Panc1 (cell line): Measurements from ENCODE around the gene STARD7. TPM values are rescaled to one million over a fixed set of nuclear protein-coding genes. Genes with fewer than 3 reads are reported as not detected.
A peak's percentile ranks its signal among the peaks of the same experiment; 100 is the strongest.

Experiments
- ATAC-seq: fragments of 200-7000 bp; cut with Tn5 transposase; 2 replicates; pipeline ENCODE4 v1.9.1; 2020; ENCODE audit warnings: mild to moderate bottlenecking, moderate library complexity
- BruUV-seq: library from RNA; stranded (reverse); fragments of 400-500 nt; replicated peaks from 2 replicates; lab custom pipeline; 2021; lab: Mats Ljungman, UMichigan
- CTCF ChIA-PET: fragments of 300-600 bp; sonication (Branson Sonifier 250); formaldehyde crosslinking; loops from one replicate; lab custom pipeline; 2022; ENCODE audit warnings: antibody characterized with exemption; lab: Charles Lee
- POLR2A ChIA-PET: fragments of 300-600 bp; sonication (Branson Sonifier 250); formaldehyde crosslinking; loops from one replicate; lab custom pipeline; 2022; ENCODE audit warnings: antibody characterized with exemption; lab: Charles Lee
- DNase-seq: peaks from one replicate; pipeline ENCODE4 v3.0.0-alpha.2; 2010; ENCODE audit warnings: low read depth, low spot score
- H3K27ac ChIP-seq: 2 replicates; pipeline ENCODE4 v1.5.1; 2011; ENCODE audit warnings: mild to moderate bottlenecking, low read length, inconsistent platforms
- H3K27me3 ChIP-seq: fragments of 200-500 bp; sonication (Bioruptor generic); 2 replicates; pipeline ENCODE4 v1.6.0; 2014; ENCODE audit warnings: low read length, inconsistent platforms; ENCODE audit not compliant: control insufficient read depth, insufficient read depth
- H3K36me3 ChIP-seq: fragments of 200-500 bp; sonication (Bioruptor generic); 2 replicates; pipeline ENCODE4 v1.5.1; 2014; ENCODE audit warnings: inconsistent platforms, mild to moderate bottlenecking, low read length, moderate library complexity; ENCODE audit not compliant: control insufficient read depth, insufficient read depth
- H3K4me1 ChIP-seq: 2 replicates; pipeline ENCODE4 v1.5.1; 2011; ENCODE audit warnings: inconsistent platforms, mild to moderate bottlenecking, low read length, moderate library complexity; ENCODE audit not compliant: control insufficient read depth, insufficient read depth
- H3K4me3 ChIP-seq, 2 experiments: 2 replicates each; pipeline ENCODE4 v1.5.1; 2011 to 2012; ENCODE audit warnings: low read depth in 2 of 2, low read length in 2 of 2, mild to moderate bottlenecking in 2 of 2, inconsistent platforms in 1 of 2, moderate library complexity in 1 of 2
- H3K9me3 ChIP-seq: fragments of 200-500 bp; sonication (Bioruptor generic); 2 replicates; pipeline ENCODE4 v1.5.1; 2014; ENCODE audit warnings: low read depth, mild to moderate bottlenecking, inconsistent platforms, low read length, moderate library complexity; ENCODE audit not compliant: control insufficient read depth, insufficient read depth
- POLR2AphosphoS5 ChIP-seq: IDR thresholded peaks from 2 replicates; pipeline ENCODE4 v1.6.1; 2012; ENCODE audit warnings: mild to moderate bottlenecking, low read depth, low read length, moderate library complexity
- SIN3A ChIP-seq: IDR thresholded peaks from 2 replicates; pipeline ENCODE4 v1.6.1; 2012; ENCODE audit warnings: low read depth, mild to moderate bottlenecking, low read length, moderate library complexity, borderline replicate concordance; ENCODE audit not compliant: insufficient read depth
- TCF7L2 ChIP-seq: IDR thresholded peaks from 2 replicates; pipeline ENCODE4 v1.6.1; 2011; ENCODE audit warnings: mild to moderate bottlenecking, low read depth, low read length, inconsistent platforms
- in situ Hi-C: cut with HindIII; loops from 2 replicates; pipeline ENCODE4 v1.10.0; 2016; ENCODE audit warnings: low sequenced_read_pairs, low pct_unique_long_range_greater_than_20kb
- intact Hi-C: fragments of 100-400 bp; cut with micrococcal nuclease; formaldehyde crosslinking; loops from one replicate; pipeline ENCODE4 v1.10.0; 2022; ENCODE audit not compliant: unreplicated experiment
- total RNA-seq: library from RNA; stranded (reverse); gene quantifications from one replicate; pipeline ENCODE4 v1.2.1, GENCODE V29; 2021; ENCODE audit not compliant: unreplicated experiment
- TF ChIP-seq, protein P1 (sequence below): fragments of 450-650 bp; IDR thresholded peaks from 2 replicates; pipeline ENCODE4 v1.5.1; 2017; ENCODE audit warnings: mild to moderate bottlenecking
- TF ChIP-seq, protein P2 (sequence below), 2 experiments: IDR thresholded peaks; 2 replicates each; pipeline ENCODE4 v1.6.1; 2011 to 2012; ENCODE audit warnings: low read depth in 2 of 2, control low read depth in 1 of 2, low read length in 1 of 2, mild to moderate bottlenecking in 1 of 2, moderate library complexity in 1 of 2; ENCODE audit not compliant: insufficient read depth in 1 of 2

STARD7 gene
- total RNA-seq, 1 experiment from 2014 or later = 133 TPM

- Histone ChIP-seq H3K9me3 (no peaks in the 10 kb centered on the region), H3K4me1 (no peaks in the 10 kb centered on the region), H3K4me3 (no peak overlapping the region), H3K36me3 (no peaks in the 10 kb centered on the region), H3K27ac (no peak overlapping the region), H3K27me3 (no peaks in the 10 kb centered on the region)
- ChIA-PET POLR2A (no interaction called here), CTCF (interaction anchor here (0.7 to 2.3 kb wide), 3 partner anchors 38 to 153 kb away, joined by 3 to 55 read pairs (median 12); partner anchors contain the start of gene ASTL)
- in situ Hi-C loops (no loop called here), intact Hi-C loops (no loop called here)
- DNase-seq (no peak), ATAC-seq (no peak)
- TF ChIP-seq, protein P1, sequence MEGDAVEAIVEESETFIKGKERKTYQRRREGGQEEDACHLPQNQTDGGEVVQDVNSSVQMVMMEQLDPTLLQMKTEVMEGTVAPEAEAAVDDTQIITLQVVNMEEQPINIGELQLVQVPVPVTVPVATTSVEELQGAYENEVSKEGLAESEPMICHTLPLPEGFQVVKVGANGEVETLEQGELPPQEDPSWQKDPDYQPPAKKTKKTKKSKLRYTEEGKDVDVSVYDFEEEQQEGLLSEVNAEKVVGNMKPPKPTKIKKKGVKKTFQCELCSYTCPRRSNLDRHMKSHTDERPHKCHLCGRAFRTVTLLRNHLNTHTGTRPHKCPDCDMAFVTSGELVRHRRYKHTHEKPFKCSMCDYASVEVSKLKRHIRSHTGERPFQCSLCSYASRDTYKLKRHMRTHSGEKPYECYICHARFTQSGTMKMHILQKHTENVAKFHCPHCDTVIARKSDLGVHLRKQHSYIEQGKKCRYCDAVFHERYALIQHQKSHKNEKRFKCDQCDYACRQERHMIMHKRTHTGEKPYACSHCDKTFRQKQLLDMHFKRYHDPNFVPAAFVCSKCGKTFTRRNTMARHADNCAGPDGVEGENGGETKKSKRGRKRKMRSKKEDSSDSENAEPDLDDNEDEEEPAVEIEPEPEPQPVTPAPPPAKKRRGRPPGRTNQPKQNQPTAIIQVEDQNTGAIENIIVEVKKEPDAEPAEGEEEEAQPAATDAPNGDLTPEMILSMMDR = no peak
- TF ChIP-seq POLR2AphosphoS5 = no peak
- no peak for TF ChIP-seq TCF7L2
- no peak for TF ChIP-seq SIN3A
- TF ChIP-seq, protein P2, sequence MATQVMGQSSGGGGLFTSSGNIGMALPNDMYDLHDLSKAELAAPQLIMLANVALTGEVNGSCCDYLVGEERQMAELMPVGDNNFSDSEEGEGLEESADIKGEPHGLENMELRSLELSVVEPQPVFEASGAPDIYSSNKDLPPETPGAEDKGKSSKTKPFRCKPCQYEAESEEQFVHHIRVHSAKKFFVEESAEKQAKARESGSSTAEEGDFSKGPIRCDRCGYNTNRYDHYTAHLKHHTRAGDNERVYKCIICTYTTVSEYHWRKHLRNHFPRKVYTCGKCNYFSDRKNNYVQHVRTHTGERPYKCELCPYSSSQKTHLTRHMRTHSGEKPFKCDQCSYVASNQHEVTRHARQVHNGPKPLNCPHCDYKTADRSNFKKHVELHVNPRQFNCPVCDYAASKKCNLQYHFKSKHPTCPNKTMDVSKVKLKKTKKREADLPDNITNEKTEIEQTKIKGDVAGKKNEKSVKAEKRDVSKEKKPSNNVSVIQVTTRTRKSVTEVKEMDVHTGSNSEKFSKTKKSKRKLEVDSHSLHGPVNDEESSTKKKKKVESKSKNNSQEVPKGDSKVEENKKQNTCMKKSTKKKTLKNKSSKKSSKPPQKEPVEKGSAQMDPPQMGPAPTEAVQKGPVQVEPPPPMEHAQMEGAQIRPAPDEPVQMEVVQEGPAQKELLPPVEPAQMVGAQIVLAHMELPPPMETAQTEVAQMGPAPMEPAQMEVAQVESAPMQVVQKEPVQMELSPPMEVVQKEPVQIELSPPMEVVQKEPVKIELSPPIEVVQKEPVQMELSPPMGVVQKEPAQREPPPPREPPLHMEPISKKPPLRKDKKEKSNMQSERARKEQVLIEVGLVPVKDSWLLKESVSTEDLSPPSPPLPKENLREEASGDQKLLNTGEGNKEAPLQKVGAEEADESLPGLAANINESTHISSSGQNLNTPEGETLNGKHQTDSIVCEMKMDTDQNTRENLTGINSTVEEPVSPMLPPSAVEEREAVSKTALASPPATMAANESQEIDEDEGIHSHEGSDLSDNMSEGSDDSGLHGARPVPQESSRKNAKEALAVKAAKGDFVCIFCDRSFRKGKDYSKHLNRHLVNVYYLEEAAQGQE (IDR thresholded peaks at IDR 0.05; ENCODE audit: insufficient read depth in 1 of 2, low read depth in 2 of 2, low read length in 1 of 2) = no peak
- no TSS peak for BruUV-seq
These were observed 32.7 kb downstream of the STARD7 start for GRCh38 chr2:96175951-96176350.

DNA sequence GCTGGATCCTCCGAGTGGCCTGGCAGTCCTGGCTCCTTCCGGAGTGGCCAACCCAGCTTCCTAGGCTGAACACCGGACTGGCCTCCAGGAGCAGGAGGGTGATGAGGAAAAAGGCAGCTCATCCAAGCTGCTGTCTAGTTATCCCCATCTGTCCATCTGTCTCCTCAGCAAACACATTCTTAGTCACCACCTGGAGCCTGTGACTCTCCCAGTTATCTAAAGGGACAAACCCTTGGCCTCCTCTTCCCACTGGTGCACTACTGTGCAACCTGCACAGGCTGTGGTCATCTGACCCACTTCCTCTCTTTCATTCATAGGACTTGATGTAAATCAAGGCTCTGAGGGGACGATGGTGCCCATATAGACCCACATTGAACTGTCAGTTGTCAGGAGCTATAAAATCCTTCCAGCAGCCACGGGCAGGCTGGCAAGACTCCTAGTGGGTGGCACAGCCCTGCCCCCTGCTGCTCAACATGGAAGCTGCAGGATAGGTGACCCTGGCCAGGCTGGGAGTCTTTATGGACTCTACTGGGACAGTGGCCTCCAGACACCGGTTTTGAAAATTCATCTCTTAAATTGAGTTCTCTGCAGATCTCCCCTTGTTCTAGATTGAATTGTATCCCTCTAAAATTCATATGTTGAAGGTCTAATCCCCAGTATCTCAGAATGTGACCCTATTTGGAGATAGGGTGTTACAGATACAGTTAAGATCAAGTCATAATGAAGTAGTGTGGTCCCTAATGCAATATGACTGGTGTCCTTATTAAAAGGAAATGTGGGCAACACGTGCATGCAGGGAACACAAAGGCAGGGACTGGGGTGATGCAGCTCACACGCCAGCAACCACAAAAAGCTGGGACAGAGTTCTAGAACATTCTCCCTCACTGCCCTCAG, 34.1 kb downstream of the STARD7 start:
- no peaks in the 10 kb centered on the region for H3K36me3 ChIP-seq
- H3K9me3 ChIP-seq = 0 out of 2 replicates have a peak, but pooled peaks cover 4% of the 10 kb centered on the region
- no peaks in the 10 kb centered on the region for H3K27me3 ChIP-seq
- no TSS peak for BruUV-seq
- ChIA-PET POLR2A (interaction anchor here (0.6 kb wide), 1 partner anchor 115 kb away, joined by 3 read pairs; no protein-coding TSS in a partner anchor), CTCF (interaction anchor here (0.6 to 2.3 kb wide), 13 partner anchors 12 to 182 kb away, joined by 3 to 55 read pairs (median 5); partner anchors contain the start of genes ADRA2B and ASTL)
- intact Hi-C loops = loop anchor here (1.0 kb wide), 1 partner anchor 36 kb away; the partner anchor contains the start of gene ASTL
- in situ Hi-C loops = loop anchor here (25.0 kb wide), 1 partner anchor 88 kb away; the partner anchor contains the start of genes CIAO1 and TMEM127
- ATAC-seq (peak; percentile 95), DNase-seq (peak; percentile 45)
- H3K4me1 ChIP-seq = no peaks in the 10 kb centered on the region
- H3K4me3 ChIP-seq = no peak overlapping the region
- no peak overlapping the region for H3K27ac ChIP-seq
- TF ChIP-seq POLR2AphosphoS5 = no peak
- TF ChIP-seq, protein P1 = peak; percentile 96
